SK-MEL-5 (cell line): ENCODE results near the gene CLEC9A. TPM values are rescaled to one million over a fixed set of nuclear protein-coding genes. Genes with fewer than 3 reads are reported as not detected.
A peak's percentile ranks its signal among the peaks of the same experiment; 100 is the strongest.

Source experiments
- DNase-seq: peaks from one replicate; pipeline ENCODE4 v3.0.0-alpha.2; 2016; ENCODE audit warnings: low read depth, low spot score
- in situ Hi-C: cut with HindIII; loops from 2 replicates; pipeline ENCODE4 v1.10.0; 2016; ENCODE audit warnings: low sequenced_read_pairs, high pct_unique_total_duplicates, low pct_unique_long_range_greater_than_20kb
- total RNA-seq: library from RNA; depleted of rRNA; stranded (reverse); fragments of >200 nt; shearing (Covaris generic); gene quantifications from 2 replicates; pipeline ENCODE4 v1.2.3, GENCODE V29; 2014; rRNA removed

CLEC9A gene
- total RNA-seq, 1 experiment from 2014 or later = not detected

DNA sequence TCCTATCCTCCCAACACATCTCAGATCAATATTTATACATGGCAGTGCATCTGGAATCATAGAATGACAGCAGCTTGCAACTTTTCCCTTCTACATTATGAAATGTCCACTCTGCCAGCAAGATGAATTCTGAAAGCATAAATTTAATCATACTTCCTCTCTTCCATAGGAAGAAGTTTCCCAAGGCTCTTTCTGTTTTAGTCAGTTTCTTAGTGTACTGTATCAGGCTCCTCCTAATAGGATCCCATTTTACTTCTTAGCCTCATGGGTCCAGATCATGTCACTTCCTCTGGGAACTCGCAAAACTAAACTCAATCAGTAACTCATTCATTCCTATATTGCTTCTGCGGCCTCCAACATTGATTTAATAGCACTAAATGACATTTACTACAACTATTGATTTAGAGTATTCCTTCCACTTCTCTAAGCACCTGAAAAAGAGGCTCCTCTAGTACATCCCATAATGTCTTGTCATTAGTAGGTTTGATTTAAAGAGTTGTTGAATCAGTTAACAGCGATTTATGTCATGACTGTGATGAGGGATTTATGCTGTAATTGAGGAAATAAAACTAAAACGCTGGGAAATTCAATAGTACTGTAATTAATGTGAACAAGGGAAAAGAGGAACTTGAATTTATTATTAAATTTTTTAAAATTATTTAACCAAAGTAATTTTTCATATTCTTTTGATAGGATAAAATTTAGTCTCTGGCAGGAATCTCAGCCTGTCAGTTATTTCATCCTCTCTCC is 64.3 kb downstream of the CLEC9A start:
- in situ Hi-C loops = no loop called here

DNA sequence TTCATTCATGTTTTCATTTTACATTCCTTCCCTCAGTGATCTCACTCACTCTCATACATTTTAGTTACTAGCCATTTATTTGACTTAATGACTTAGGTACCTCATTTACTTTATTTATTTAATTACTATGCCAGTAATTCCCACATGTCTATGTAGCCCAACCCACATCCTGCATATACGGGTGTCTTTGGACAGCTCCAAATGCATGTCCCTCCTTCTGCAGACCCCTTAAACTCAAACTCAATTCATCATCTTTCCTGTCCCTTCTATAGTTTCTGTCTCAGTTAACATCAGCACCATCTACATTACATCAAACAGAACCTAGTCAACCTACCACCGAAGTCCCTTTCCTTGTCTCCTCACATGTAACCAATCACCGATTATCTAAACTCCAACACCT is 65.5 kb downstream of the CLEC9A start:
- no peak for DNase-seq
- in situ Hi-C loops = no loop called here

More for the DNA sequence above, 64.3 kb downstream of the CLEC9A start:
- DNase-seq = no peak

DNA sequence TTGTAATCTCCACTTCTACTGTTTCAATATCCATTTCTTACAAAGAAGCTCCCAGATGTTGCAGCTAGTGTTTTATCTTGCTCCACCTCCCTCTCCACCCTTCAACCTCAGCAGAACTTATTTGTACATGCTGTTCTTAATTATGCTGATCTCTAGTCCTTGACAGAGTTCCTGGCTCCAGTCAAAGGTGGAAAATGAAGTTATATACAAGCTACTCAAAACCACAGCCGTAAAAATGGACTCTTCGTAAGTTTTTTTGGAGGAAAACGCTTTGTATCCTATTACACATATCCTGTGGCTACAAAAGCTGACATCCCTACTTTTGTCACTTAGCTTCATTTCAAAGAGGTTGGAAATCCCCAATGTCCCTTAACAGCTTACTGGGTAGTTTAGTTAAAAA is 67.0 kb downstream of the CLEC9A start:
- DNase-seq = no peak

DNA sequence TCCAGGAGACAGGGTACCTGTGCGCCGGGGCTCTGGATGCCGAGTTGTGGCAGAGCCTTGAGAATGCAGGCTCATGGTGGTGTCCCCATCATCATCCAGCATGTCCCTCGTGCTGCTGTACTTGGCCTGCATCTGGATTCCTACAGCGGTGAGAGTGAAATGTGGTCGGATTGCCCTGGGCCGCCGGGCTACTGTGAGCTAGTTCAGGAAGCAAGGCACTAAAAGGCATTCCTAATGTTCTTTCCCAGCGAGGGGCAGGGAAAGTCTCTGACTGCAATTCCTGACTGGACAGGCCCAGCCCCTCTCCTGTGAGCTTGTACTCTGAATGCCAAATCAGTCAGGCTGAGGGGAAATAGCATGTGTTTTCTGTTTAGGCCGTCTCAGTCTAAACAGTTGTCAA is 68.3 kb downstream of the CLEC9A start, which contains the start of gene CLEC1A:
CLEC1A (minus strand) TSS at position 195 of the 400 bp plus-strand sequence; CDS start at position 132, 63 bp downstream.
- no peak for DNase-seq

More for the DNA sequence above, 67.0 kb downstream of the CLEC9A start:
- in situ Hi-C loops = no loop called here

DNA sequence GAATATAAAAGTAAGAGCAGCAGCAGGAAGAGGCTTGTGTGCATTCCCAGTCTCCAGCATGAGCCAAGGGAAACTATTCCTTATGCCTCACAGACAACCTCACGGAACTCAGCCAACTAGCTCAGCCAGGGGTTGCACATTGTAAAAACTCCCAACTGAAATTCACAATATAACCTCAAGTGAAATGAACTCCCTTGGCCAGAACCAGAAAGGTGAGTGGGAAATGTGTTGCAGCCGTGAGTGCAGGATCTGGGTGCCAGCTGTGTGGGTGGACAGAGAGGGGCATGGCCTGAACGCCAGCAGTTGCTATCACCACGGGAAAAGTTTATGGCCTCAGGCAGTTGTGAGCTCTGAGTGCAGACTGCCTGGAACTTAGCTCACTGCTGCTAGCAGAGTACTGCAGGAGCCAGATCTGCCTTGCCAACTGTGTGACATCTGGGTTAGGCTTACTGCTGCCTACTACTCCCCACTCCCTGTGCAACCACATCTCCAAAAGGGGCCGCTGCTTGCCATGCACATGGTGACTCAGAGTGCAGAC is 70.6 kb downstream of the CLEC9A start:
- in situ Hi-C loops = no loop called here
- peak; percentile 19 for DNase-seq

More for the DNA sequence above, 68.3 kb downstream of the CLEC9A start, which contains the start of gene CLEC1A:
- in situ Hi-C loops = no loop called here

DNA sequence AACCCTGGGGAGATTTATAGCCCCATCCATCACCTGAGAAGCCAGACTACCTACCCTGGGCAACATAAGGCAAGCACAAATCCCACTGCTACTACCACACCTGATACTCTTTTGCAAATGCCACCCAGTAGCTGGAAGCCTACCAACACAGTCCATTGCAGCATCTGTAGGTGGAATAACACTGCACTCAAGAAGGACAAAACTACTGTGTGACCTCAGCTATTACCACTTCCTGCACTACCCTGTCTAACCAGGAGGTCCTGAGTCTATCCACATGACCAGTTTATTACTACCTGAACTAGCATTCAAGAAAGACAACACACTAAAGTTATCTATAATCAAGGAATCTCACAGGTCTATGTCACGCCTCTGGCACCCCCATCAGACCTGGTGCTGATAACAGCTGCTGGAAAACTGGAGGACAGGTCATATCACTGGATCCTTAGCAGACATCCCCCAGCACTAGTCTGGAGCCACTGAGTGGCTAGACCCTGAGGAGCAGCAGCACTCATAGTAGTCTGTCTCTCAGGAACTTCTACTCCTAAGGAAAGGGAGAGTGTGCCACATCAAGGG is 71.3 kb downstream of the CLEC9A start:
- in situ Hi-C loops = no loop called here
- DNase-seq = no peak

DNA sequence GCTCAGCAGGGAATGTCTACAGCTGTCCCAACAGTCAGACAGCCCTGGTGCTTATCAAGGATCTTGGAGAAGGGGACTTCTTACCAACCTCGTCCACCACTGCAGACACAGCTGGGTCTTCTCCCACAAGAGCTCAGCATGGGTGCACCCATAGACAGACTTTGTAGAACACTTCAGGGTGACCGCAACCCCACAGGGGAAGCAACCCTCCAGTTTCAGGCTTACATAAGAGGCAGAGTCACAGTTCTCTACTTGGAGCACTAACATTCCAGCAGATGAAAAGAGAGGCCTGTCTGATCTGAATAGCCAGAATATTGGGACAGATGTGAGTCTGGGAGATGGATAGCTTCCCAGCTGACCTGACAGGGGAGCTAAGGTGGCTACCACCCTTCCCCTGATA is 71.8 kb downstream of the CLEC9A start:
- DNase-seq = no peak
- in situ Hi-C loops = no loop called here

DNA sequence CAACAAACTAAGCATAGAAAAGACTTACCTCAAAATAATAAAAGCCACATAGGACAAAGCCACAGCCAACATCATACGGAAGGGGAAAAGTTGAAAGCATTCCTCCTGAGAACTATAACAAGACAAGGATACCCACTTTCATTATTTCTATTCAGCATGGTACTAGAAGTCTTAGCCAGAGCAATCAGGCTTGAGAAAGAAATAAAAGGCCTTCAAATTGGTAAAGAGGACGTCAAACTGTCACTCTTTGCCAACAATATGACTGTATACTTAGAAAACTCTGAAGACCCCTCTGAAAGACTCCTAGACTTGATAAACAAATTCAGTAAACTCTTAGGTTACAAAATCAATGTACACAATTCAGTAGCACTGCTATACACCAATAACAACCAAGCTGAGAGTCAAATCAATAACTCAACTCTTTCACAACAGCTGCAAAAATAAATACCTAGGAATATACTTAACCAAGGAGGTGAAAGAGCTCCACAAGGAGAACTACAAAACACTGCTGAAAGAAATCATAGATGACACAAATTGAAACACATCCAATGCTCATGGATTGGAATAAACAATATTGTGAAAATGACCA is 79.9 kb downstream of the CLEC9A start:
- no peak for DNase-seq
- in situ Hi-C loops = no loop called here

DNA sequence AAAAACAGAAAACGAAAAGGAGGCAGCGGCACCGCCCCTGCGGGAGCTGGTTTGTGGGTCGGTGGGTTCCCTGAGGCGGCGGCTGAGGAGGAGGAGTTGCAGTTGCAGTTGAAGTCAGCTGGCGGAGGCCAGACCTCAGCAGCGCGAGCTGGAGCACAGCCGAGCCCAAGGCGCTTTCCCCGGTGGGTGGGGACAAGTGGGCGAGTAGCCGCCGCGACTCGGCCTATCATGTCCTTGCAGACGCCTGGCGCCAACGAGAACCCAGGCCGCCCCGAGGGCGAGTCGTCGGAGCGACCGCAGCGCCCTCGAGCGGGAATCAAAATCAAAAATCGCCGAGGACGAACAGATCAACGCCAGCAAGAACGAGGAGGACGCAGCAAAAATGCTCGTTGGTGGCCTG is 81.0 kb downstream of the CLEC9A start:
- DNase-seq = no peak
- in situ Hi-C loops = no loop called here

DNA sequence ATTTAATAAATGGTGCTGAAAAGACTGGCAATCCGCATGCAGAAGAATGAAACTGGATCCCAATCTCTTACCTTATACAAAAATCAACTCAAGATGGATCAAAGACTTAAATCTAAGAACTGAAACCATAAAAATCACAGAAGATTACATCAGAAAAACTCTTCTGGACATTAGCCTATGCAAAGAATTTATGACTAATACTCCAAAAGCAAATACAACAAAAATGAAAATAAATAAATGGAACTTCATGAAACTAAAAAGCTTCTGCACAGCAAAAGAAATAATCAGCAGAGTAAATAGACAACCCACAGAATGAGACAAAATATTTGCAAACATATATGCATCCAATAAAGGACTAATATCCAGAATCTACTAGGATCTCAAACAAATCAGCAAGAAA is 82.6 kb downstream of the CLEC9A start:
- no peak for DNase-seq
- in situ Hi-C loops = no loop called here

DNA sequence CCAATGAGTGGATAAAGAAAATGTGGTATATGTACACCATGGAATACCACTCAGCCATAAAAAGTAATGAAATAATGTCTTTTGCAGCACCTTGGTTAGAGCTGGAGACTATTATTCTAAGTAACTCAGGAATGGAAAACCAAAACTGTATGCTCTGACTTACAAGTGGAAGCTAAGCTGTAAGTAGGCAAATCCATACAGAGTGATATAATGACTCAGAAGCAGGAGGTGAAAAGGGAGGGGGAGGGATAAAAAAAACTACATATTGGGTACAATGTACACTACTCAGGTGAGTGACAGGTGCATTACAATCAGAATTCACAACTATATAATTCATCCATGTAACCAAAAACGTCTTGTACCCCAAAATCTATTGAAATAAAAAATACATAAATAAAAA is 83.4 kb downstream of the CLEC9A start:
- no peak for DNase-seq
- in situ Hi-C loops = no loop called here

DNA sequence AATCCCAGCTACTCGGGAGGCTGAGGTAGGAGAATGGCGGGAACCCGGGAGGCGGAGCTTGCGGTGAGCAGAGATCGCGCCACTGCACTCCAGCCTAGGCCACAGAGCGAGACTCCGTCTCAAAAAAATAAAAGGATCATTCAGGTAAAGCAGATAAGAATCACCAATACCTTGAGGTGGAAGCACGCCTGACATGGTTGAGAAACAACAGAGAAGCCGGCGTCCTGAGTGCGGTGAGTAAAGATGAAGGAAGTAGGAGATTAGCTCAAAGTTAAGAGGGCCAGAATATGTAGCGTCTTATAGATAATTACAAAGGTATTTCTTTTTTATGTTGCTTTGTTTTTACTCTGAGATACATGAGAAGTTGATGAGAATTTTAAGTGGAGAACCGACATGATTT is 84.8 kb downstream of the CLEC9A start:
- DNase-seq = no peak
- in situ Hi-C loops = no loop called here

Other genes with a start within 250 kb of the CLEC9A start
- not detected in 2 replicates for gene KLRF1, start 203.2 kb upstream of the CLEC9A start, total RNA-seq
- 13.0 and 13.1 TPM in 2 replicates for gene CLEC2B, start 161.3 kb upstream of the CLEC9A start, total RNA-seq
- gene KLRF2, start 149.2 kb upstream of the CLEC9A start, total RNA-seq = not detected in 2 replicates
- not detected in 2 replicates for gene CLEC2A, start 98.3 kb upstream of the CLEC9A start, total RNA-seq
- gene CLEC12A, start 59.3 kb upstream of the CLEC9A start, total RNA-seq = not detected in 2 replicates
- not detected in 2 replicates for gene CLEC1B, start 31.6 kb upstream of the CLEC9A start, total RNA-seq
- gene CLEC12B, start 20.1 kb upstream of the CLEC9A start, total RNA-seq = 0.13 and 0.45 TPM in 2 replicates
- not detected in 2 replicates for gene CLEC1A, start 68.3 kb downstream of the CLEC9A start, total RNA-seq
- not detected in 2 replicates for gene CLEC7A, start 99.5 kb downstream of the CLEC9A start, total RNA-seq
- not detected in 2 replicates for gene OLR1, start 141.4 kb downstream of the CLEC9A start, total RNA-seq
- gene TMEM52B, start 148.3 kb downstream of the CLEC9A start, total RNA-seq = 0.08 TPM in 1 of 2 replicates, not detected in the other
- gene GABARAPL1, start 182.2 kb downstream of the CLEC9A start, total RNA-seq = 57.2 and 63.2 TPM in 2 replicates